Measurements from ENCODE around the gene ZNRF2. TPM values are rescaled to one million over a fixed set of nuclear protein-coding genes. Genes with fewer than 3 reads are reported as not detected.

Gene ZNRF2
- total and polyA plus RNA-seq, 2 experiments from 2014 or later, result 11.0 to 18.8 TPM

DNA sequence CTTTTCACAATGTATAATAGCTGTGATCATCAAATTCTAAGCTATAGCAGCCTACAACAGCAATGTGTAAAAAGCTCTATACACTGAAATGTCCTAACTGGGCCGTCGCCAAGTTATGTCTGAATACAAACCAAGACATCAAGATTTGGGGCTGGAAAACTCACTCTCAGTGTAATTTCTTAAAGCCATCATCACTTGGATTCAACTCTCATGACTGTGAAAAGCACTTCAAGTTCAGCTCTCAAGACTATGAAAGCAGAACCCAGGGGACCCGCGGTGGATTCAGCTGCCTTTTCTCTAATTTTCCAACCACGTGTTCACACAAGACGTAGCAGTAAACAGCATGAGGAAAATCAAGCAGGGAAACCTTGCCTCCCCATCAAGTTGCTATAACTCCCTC, 15.8 kb upstream of the ZNRF2 start:
- Histone ChIP-seq H3K27ac (no peak overlapping the region), H4K20me1 (ENCODE audit: insufficient read depth, poor library complexity, severe bottlenecking) (no peaks in the 10 kb centered on the region), H3K4me1 (ENCODE audit: insufficient read depth) (peaks cover 6% of the 10 kb centered on the region), H3K36me3 (replicated peaks; ENCODE audit: insufficient read depth, low read depth) (no peaks in the 10 kb centered on the region), H3K9me3 (ENCODE audit: low read depth) (no peaks in the 10 kb centered on the region), H3K9me2 (replicated peaks; ENCODE audit: insufficient read depth) (no peaks in the 10 kb centered on the region), H3K4me2 (no peak overlapping the region), H3K79me2 (no peaks in the 10 kb centered on the region), H3K4me3 (no peak overlapping the region), H2AFZ (no peak overlapping the region), H3K27me3 (no peaks in the 10 kb centered on the region)
- TF ChIP-seq EZH2 (IDR thresholded peaks at IDR 0.05; ENCODE audit: borderline replicate concordance), result no peak
- TF ChIP-seq, protein P1, sequence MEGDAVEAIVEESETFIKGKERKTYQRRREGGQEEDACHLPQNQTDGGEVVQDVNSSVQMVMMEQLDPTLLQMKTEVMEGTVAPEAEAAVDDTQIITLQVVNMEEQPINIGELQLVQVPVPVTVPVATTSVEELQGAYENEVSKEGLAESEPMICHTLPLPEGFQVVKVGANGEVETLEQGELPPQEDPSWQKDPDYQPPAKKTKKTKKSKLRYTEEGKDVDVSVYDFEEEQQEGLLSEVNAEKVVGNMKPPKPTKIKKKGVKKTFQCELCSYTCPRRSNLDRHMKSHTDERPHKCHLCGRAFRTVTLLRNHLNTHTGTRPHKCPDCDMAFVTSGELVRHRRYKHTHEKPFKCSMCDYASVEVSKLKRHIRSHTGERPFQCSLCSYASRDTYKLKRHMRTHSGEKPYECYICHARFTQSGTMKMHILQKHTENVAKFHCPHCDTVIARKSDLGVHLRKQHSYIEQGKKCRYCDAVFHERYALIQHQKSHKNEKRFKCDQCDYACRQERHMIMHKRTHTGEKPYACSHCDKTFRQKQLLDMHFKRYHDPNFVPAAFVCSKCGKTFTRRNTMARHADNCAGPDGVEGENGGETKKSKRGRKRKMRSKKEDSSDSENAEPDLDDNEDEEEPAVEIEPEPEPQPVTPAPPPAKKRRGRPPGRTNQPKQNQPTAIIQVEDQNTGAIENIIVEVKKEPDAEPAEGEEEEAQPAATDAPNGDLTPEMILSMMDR (IDR thresholded peaks at IDR 0.05; ENCODE audit: poor library complexity), result no peak
- TF ChIP-seq EZH2phosphoT487 (IDR thresholded peaks at IDR 0.05; ENCODE audit: low read depth, severe bottlenecking, unreplicated experiment), result no peak
- 95% methylated on average over 6 of the region's 6 CpGs for WGBS (ENCODE audit: low lambda C conversion rate, missing lambda C conversion rate)
- no peak for DNase-seq (ENCODE audit: low spot score)

DNA sequence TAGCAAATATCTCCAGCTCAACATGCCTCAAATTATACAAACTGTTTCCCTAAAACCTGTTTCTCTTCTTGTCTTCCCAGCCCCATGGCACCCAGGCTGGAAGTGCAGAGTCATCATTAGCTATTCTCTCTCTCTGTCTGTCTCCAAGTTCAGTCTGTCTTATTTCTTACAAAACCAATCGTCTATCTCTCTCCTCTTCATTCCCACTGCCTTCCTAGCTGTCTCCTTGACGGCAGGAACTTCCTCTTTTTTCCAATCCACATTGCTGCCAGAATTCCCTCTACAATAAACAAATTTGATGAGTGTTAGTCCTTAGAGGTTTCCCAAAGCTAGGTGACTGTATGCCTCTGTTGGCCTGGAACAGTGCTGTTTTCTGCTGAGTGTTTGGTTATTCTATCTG, 14.9 kb upstream of the ZNRF2 start:
- Histone ChIP-seq H3K9me2 (replicated peaks; ENCODE audit: insufficient read depth) (no peaks in the 10 kb centered on the region), H3K27me3 (no peaks in the 10 kb centered on the region), H3K79me2 (no peaks in the 10 kb centered on the region), H3K4me2 (no peak overlapping the region), H3K9me3 (ENCODE audit: low read depth) (no peaks in the 10 kb centered on the region), H4K20me1 (ENCODE audit: insufficient read depth, poor library complexity, severe bottlenecking) (no peaks in the 10 kb centered on the region), H3K4me1 (ENCODE audit: insufficient read depth) (no peaks in the 10 kb centered on the region), H3K4me3 (no peak overlapping the region), H3K36me3 (replicated peaks; ENCODE audit: insufficient read depth, low read depth) (no peaks in the 10 kb centered on the region), H3K27ac (no peak overlapping the region), H2AFZ (no peak overlapping the region)
- WGBS (ENCODE audit: low lambda C conversion rate, missing lambda C conversion rate), result 42% methylated on average over 2 of the region's 2 CpGs
- TF ChIP-seq EZH2phosphoT487 (IDR thresholded peaks at IDR 0.05; ENCODE audit: low read depth, severe bottlenecking, unreplicated experiment), result no peak
- no peak for DNase-seq (ENCODE audit: low spot score)

DNA sequence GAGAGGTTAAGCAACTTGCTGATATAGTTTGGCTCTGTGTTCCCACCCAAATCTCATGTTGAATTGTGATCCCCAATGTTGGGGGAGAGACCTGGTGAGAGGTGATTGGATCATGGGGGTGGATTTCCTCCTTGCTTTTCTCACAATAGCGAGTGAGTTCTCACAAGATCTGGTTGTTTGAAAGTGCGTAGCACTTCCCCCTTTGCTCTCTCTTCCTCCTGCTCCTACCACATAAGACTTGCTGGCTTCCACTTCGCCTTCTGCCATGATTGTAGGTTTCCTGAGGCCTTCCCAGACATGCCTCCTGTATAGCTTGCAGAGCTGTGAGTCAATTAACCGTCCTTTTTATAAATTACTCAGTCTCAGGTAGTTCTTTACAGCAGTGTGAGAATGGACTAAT, 13.5 kb upstream of the ZNRF2 start:
- Histone ChIP-seq H3K9me3 (ENCODE audit: low read depth) (no peaks in the 10 kb centered on the region), H3K4me3 (no peak overlapping the region), H3K36me3 (replicated peaks; ENCODE audit: insufficient read depth, low read depth) (no peaks in the 10 kb centered on the region), H3K27ac (no peak overlapping the region), H3K27me3 (no peaks in the 10 kb centered on the region), H3K9me2 (replicated peaks; ENCODE audit: insufficient read depth) (no peaks in the 10 kb centered on the region), H4K20me1 (ENCODE audit: insufficient read depth, poor library complexity, severe bottlenecking) (no peaks in the 10 kb centered on the region), H2AFZ (no peak overlapping the region), H3K79me2 (no peaks in the 10 kb centered on the region), H3K4me2 (no peak overlapping the region), H3K4me1 (ENCODE audit: insufficient read depth) (no peaks in the 10 kb centered on the region)
- 95% methylated on average over 4 of the region's 4 CpGs for WGBS (ENCODE audit: low lambda C conversion rate, missing lambda C conversion rate)
- TF ChIP-seq, protein P1 (IDR thresholded peaks at IDR 0.05; ENCODE audit: poor library complexity), result no peak
- TF ChIP-seq EZH2 (IDR thresholded peaks at IDR 0.05; ENCODE audit: borderline replicate concordance) (no peak), EZH2phosphoT487 (IDR thresholded peaks at IDR 0.05; ENCODE audit: low read depth, severe bottlenecking, unreplicated experiment) (no peak)
- no peak for DNase-seq (ENCODE audit: low spot score)

DNA sequence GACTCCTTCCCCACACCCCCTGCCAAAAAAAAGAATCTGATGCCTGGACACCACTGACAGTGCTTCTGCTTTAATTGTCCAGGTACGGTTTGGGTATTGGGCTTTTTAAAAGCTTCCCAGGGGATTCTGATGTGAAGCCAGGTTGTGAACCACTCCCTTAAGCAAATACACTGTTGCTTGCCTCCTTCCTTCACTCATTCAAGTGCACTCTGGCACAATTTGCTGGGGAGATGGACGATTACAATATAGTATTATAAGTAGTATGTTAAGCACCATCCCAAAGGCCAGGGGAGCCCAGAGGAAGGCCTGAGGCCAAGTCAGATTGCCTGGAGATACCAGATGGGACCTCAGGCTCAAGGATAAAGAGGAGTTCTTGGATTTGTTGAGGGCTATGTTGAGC, 12.3 kb upstream of the ZNRF2 start:
- Histone ChIP-seq H2AFZ (no peak overlapping the region), H3K4me2 (no peak overlapping the region), H3K79me2 (no peaks in the 10 kb centered on the region), H3K27me3 (no peaks in the 10 kb centered on the region), H3K36me3 (replicated peaks; ENCODE audit: insufficient read depth, low read depth) (no peaks in the 10 kb centered on the region), H3K4me3 (no peak overlapping the region), H3K9me3 (ENCODE audit: low read depth) (no peaks in the 10 kb centered on the region), H3K27ac (no peak overlapping the region), H4K20me1 (ENCODE audit: insufficient read depth, poor library complexity, severe bottlenecking) (no peaks in the 10 kb centered on the region), H3K4me1 (ENCODE audit: insufficient read depth) (no peaks in the 10 kb centered on the region), H3K9me2 (replicated peaks; ENCODE audit: insufficient read depth) (no peaks in the 10 kb centered on the region)
- WGBS (ENCODE audit: low lambda C conversion rate, missing lambda C conversion rate), result 77% methylated on average over 2 of the region's 2 CpGs
- TF ChIP-seq, protein P1 (IDR thresholded peaks at IDR 0.05; ENCODE audit: poor library complexity), result no peak
- TF ChIP-seq EZH2phosphoT487 (IDR thresholded peaks at IDR 0.05; ENCODE audit: low read depth, severe bottlenecking, unreplicated experiment) (no peak), EZH2 (IDR thresholded peaks at IDR 0.05; ENCODE audit: borderline replicate concordance) (no peak)
- DNase-seq (ENCODE audit: low spot score), result no peak
